Measurements from ENCODE around the gene KRTAP12-3. TPM values are rescaled to one million over a fixed set of nuclear protein-coding genes. Genes with fewer than 3 reads are reported as not detected.

The KRTAP12-3 gene
- total and polyA plus RNA-seq, 2 donors (not counting 1 experiment from before 2014, with no cell fraction given) = not detected

GRCh38 chr21:44664691-44665090 lies 7.0 kb downstream of the KRTAP12-3 start:
- H3K4me2 ChIP-seq (replicated peaks; ENCODE audit: low read depth, low read length, poor library complexity, severe bottlenecking) = no peak overlapping the region
- no peak overlapping the region for H2AFZ ChIP-seq (ENCODE audit: insufficient read depth, low read depth, low read length, poor library complexity, severe bottlenecking)
- no peak overlapping the region for H3K9ac ChIP-seq (ENCODE audit: low read length)
- H3K27me3 ChIP-seq (replicated peaks in 1 of 4; ENCODE audit: control extremely low read depth in 1 of 4, control insufficient read depth in 3 of 4, insufficient read depth in 4 of 4, low read length in 3 of 4) = peaks cover 0 to 6% (median 0%) of the 10 kb centered on the region in 4 experiments
- H3K4me3 ChIP-seq (ENCODE audit: control extremely low read depth in 1 of 5, extremely low read depth in 1 of 5, insufficient read depth in 1 of 5, low read depth in 2 of 5, low read length in 4 of 5) = no peak overlapping the region
- H3K9me3 ChIP-seq (ENCODE audit: control extremely low read depth in 1 of 3, control insufficient read depth in 2 of 3, insufficient read depth in 1 of 3, low read length in 2 of 3) = peaks cover 0 to 10% (median 0%) of the 10 kb centered on the region in 3 donors
- no peak overlapping the region for H3K27ac ChIP-seq (ENCODE audit: low read length in 2 of 2)
- Mint-ChIP-seq H3K4me3 (no peak overlapping the region), H3K9me3 (ENCODE audit: insufficient read depth) (peaks cover 5% of the 10 kb centered on the region), H3K27me3 (peaks cover 43% of the 10 kb centered on the region), H3K4me1 (no peaks in the 10 kb centered on the region), H3K27ac (no peak overlapping the region)
- H3K36me3 ChIP-seq (replicated peaks in 1 of 2; ENCODE audit: control extremely low read depth in 1 of 2, control insufficient read depth in 1 of 2, extremely low read depth in 1 of 2, insufficient read depth in 2 of 2, low read length in 1 of 2) = no peaks in the 10 kb centered on the region
- CTCF ChIA-PET = no interaction called here
- H3K4me1 ChIP-seq (ENCODE audit: control insufficient read depth in 2 of 2, insufficient read depth in 2 of 2, low read length in 2 of 2) = no peaks in the 10 kb centered on the region
- DNase-seq (no peak), ATAC-seq (ENCODE audit: low read depth) (no peak)
- TF ChIP-seq EZH2 (IDR thresholded peaks at IDR 0.05; ENCODE audit: borderline replicate concordance, insufficient read depth, low read depth, low read length, poor library complexity, severe bottlenecking) (no peak), CTCF (IDR thresholded peaks at IDR 0.05) (no peak)
- intact Hi-C loops (cut with micrococcal nuclease) = no loop called here
- WGBS (ENCODE audit: insufficient coverage) = 100% methylated on average over 2 of the region's 5 CpGs
- no peaks in the 10 kb centered on the region for H3K79me2 ChIP-seq (ENCODE audit: control insufficient read depth, insufficient read depth, low read length)
- no peaks in the 10 kb centered on the region for H4K20me1 ChIP-seq (ENCODE audit: control insufficient read depth, insufficient read depth, low read length, poor library complexity, severe bottlenecking)
- POLR2A ChIA-PET = no interaction called here

- Histone ChIP-seq H3K4me2 (replicated peaks; ENCODE audit: low read depth, low read length, poor library complexity, severe bottlenecking) (no peak within 1 kb of the TSS), H3K9ac (ENCODE audit: low read length) (no peak within 1 kb of the TSS), H3K27ac (ENCODE audit: low read length in 2 of 2) (no peak within 1 kb of the TSS), H3K79me2 (ENCODE audit: control insufficient read depth, insufficient read depth, low read length) (no peaks in the 10 kb centered on the region), H2AFZ (ENCODE audit: insufficient read depth, low read depth, low read length, poor library complexity, severe bottlenecking) (no peak within 1 kb of the TSS), H3K9me3 (ENCODE audit: control extremely low read depth in 1 of 3, control insufficient read depth in 2 of 3, insufficient read depth in 1 of 3, low read length in 2 of 3) (peaks cover 0 to 26% (median 6%) of the 10 kb centered on the region in 3 donors), H3K27me3 (replicated peaks in 1 of 4; ENCODE audit: control extremely low read depth in 1 of 4, control insufficient read depth in 3 of 4, insufficient read depth in 4 of 4, low read length in 3 of 4) (peaks cover 0 to 19% (median 0%) of the 10 kb centered on the region in 4 experiments), H3K36me3 (replicated peaks in 1 of 2; ENCODE audit: control extremely low read depth in 1 of 2, control insufficient read depth in 1 of 2, extremely low read depth in 1 of 2, insufficient read depth in 2 of 2, low read length in 1 of 2) (no peaks in the 10 kb centered on the region), H3K4me3 (ENCODE audit: control extremely low read depth in 1 of 5, extremely low read depth in 1 of 5, insufficient read depth in 1 of 5, low read depth in 2 of 5, low read length in 4 of 5) (no peak within 1 kb of the TSS), H4K20me1 (ENCODE audit: control insufficient read depth, insufficient read depth, low read length, poor library complexity, severe bottlenecking) (no peaks in the 10 kb centered on the region), H3K4me1 (ENCODE audit: control insufficient read depth in 2 of 2, insufficient read depth in 2 of 2, low read length in 2 of 2) (no peaks in the 10 kb centered on the region)
- TF ChIP-seq EZH2 (IDR thresholded peaks at IDR 0.05; ENCODE audit: borderline replicate concordance, insufficient read depth, low read depth, low read length, poor library complexity, severe bottlenecking) = no peak
- TF ChIP-seq CTCF (IDR thresholded peaks at IDR 0.05) = no peak
- DNase-seq (no peak), ATAC-seq (ENCODE audit: low read depth) (no peak)
- POLR2A ChIA-PET = no interaction called here
- CTCF ChIA-PET = no interaction called here
- WGBS (ENCODE audit: insufficient coverage) = 75% methylated on average over 17 of the region's 19 CpGs
- Mint-ChIP-seq H3K27me3 (peaks cover 38% of the 10 kb centered on the region), H3K9me3 (ENCODE audit: insufficient read depth) (peaks cover 8% of the 10 kb centered on the region), H3K4me3 (no peak within 1 kb of the TSS), H3K27ac (no peak within 1 kb of the TSS), H3K4me1 (no peaks in the 10 kb centered on the region)
- intact Hi-C loops (cut with micrococcal nuclease) = no loop called here
These were observed 8.9 kb downstream of the KRTAP12-3 start, which contains the start of gene KRTAP12-2 for GRCh38 chr21:44666401-44667320. TSS of gene KRTAP12-2 (minus strand) at chr21:44666927. CDS start at chr21:44666886, 41 bp downstream.
